OCI-LY1 (cell line): ENCODE data around the gene DCLRE1C.

ENCODE experiments used
- EZH2 ChIP-seq: fragments of 200-600 bp; sonication (generic), shearing (Covaris generic); IDR thresholded peaks from 2 replicates; pipeline ENCODE4 v1.8.0; 2017; ENCODE audit warnings: borderline replicate concordance, mixed run types, mild to moderate bottlenecking, antibody characterized with exemption, low read length, moderate library complexity, mixed read lengths
- TF ChIP-seq, protein P1 (sequence below): fragments of 200-600 bp; sonication (generic), shearing (Covaris generic); IDR thresholded peaks from 2 replicates; pipeline ENCODE4 v1.5.1; 2017; ENCODE audit warnings: mild to moderate bottlenecking, antibody characterized with exemption, low read length, moderate library complexity, mixed read lengths

DNA sequence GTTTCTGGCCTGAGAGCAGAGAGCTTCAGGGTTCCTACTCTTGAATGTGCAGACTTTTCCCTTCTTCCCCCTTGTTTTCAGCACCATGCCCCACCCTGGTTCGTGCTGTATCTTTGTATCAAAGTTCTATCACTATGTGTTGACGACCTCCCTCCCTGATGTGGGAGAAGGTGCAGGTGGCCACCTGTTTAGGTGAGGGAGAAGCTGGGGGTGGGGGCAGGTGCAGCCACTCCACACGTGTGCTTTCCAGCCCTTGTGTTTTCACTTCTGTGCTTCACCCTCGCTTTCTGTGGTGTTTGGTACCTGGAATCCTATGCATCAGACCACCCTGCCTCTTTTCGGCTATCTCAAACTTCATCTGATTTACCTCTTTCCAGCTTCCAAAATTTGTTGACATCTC, 94.9 kb downstream of the DCLRE1C start:
- no peak for TF ChIP-seq EZH2
- TF ChIP-seq, protein P1, sequence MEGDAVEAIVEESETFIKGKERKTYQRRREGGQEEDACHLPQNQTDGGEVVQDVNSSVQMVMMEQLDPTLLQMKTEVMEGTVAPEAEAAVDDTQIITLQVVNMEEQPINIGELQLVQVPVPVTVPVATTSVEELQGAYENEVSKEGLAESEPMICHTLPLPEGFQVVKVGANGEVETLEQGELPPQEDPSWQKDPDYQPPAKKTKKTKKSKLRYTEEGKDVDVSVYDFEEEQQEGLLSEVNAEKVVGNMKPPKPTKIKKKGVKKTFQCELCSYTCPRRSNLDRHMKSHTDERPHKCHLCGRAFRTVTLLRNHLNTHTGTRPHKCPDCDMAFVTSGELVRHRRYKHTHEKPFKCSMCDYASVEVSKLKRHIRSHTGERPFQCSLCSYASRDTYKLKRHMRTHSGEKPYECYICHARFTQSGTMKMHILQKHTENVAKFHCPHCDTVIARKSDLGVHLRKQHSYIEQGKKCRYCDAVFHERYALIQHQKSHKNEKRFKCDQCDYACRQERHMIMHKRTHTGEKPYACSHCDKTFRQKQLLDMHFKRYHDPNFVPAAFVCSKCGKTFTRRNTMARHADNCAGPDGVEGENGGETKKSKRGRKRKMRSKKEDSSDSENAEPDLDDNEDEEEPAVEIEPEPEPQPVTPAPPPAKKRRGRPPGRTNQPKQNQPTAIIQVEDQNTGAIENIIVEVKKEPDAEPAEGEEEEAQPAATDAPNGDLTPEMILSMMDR = no peak
